Tibial artery (tissue), 4 donors: ENCODE results near the gene SRPK2.
"Not testable (repeated sequence)": the region's sequence is repeated elsewhere in the genome, so short reads cannot be mapped to it uniquely, and the experiment has no call there.

ENCODE experiments used
- DNase-seq, 2 donors: peaks; one replicate each; pipeline ENCODE4 v3.0.0-alpha.2; 2019
- H3K27ac ChIP-seq, 2 donors: fragments of 200-600 bp; sonication (generic) in 1 of 2; 1 replicate in 1 of 2; 2 replicates in 1 of 2; pipeline ENCODE4 v1.5.1; 2018 to 2019; ENCODE audit warnings: mild to moderate bottlenecking in 1 of 2
- H3K27me3 ChIP-seq, 2 donors: fragments of 200-600 bp; sonication (generic) in 1 of 2; one replicate each; pipeline versions ENCODE4 v1.5.1 to v1.6.0; 2016 to 2019
- H3K36me3 ChIP-seq, 3 donors: fragments of 200-600 bp; sonication (generic) in 2 of 3; one replicate each; pipeline ENCODE4 v1.5.1; 2016 to 2019; ENCODE audit warnings: mild to moderate bottlenecking in 2 of 3
- H3K4me1 ChIP-seq, 4 donors: fragments of 200-600 bp; sonication (generic) in 2 of 4; 1 replicate in 3 of 4; 2 replicates in 1 of 4; pipeline ENCODE4 v1.5.1; 2016 to 2019
- H3K4me3 ChIP-seq, 2 donors: fragments of 200-600 bp; sonication (generic) in 1 of 2; 1 replicate in 1 of 2; 2 replicates in 1 of 2; pipeline ENCODE4 v1.5.1; 2018 to 2019; ENCODE audit warnings: mild to moderate bottlenecking in 2 of 2
- H3K9me3 ChIP-seq, 3 donors: fragments of 200-600 bp; sonication (generic) in 1 of 3; one replicate each; pipeline ENCODE4 v1.5.1; 2016 to 2019
- intact Hi-C: fragments of 100-400 bp; cut with DNase I; formaldehyde crosslinking; loops from one replicate; pipeline ENCODE4 v1.15.0; 2023; ENCODE audit warnings: low total_unique reads
- TF ChIP-seq, protein P1 (sequence below), 2 experiments: fragments of 200-600 bp in 1 of 2; fragments of 450-650 bp in 1 of 2; IDR thresholded peaks; one replicate each; pipeline ENCODE4 v1.5.1; 2017 to 2019; ENCODE audit warnings: antibody characterized with exemption in 2 of 2, mild to moderate bottlenecking in 1 of 2, moderate library complexity in 1 of 2

The SRPK2 gene

DNA sequence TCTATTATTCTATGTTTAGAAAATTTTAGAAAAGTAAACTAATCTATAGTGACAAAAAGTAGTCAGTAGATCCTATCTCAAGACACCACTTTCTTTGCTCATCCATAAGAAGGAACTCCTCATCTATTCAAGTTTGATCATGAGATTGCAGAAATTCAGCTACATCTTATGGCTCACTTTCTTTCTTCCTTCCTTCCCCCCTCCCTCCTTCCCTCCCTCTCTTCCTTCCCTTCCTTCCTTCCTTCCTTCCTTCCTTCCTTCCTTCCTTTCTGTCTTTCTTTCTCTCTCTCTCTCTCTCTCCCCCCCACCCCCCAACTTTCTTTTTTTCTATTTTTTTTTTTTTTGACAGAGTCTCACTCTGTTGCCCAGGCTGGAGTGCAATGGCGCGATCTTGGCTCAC is 35.3 kb upstream of the SRPK2 start:
- Histone ChIP-seq H3K4me1 (no peaks in the 10 kb centered on the region), H3K36me3 (no peaks in the 10 kb centered on the region), H3K9me3 (no peaks in the 10 kb centered on the region), H3K27ac (no peak overlapping the region), H3K27me3 (no peaks in the 10 kb centered on the region), H3K4me3 (no peak overlapping the region)
- TF ChIP-seq, protein P1, sequence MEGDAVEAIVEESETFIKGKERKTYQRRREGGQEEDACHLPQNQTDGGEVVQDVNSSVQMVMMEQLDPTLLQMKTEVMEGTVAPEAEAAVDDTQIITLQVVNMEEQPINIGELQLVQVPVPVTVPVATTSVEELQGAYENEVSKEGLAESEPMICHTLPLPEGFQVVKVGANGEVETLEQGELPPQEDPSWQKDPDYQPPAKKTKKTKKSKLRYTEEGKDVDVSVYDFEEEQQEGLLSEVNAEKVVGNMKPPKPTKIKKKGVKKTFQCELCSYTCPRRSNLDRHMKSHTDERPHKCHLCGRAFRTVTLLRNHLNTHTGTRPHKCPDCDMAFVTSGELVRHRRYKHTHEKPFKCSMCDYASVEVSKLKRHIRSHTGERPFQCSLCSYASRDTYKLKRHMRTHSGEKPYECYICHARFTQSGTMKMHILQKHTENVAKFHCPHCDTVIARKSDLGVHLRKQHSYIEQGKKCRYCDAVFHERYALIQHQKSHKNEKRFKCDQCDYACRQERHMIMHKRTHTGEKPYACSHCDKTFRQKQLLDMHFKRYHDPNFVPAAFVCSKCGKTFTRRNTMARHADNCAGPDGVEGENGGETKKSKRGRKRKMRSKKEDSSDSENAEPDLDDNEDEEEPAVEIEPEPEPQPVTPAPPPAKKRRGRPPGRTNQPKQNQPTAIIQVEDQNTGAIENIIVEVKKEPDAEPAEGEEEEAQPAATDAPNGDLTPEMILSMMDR (IDR thresholded peaks at IDR 0.05) = no peak
- DNase-seq = no peak
- intact Hi-C loops = no loop called here

DNA sequence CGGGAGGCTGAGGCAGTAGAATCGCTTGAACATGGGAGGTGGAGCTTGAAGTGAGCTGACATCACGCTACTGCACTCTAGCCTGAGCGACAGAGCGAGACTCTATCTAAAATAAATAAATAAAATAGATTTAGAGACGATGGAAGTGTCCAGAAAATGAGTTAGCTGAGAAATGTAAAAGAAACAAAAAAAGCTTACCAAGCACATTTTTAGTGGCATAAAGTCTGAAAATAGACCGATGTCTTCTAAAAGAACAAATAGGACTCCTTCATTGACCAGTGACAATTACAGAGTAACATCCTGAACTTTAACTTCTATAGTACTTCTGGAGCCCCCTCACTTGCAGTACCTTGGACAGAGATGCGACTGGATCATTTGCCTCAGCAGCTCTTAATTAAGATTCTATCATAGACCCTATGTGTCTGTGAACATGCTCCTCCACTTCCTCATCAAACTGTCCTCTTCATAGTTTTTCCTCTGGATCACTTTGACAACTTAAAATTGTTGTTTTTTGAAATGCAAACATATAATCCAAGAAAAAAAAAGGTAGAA is 25.2 kb upstream of the SRPK2 start:
- Histone ChIP-seq H3K9me3 (no peaks in the 10 kb centered on the region), H3K27me3 (no peaks in the 10 kb centered on the region), H3K4me3 (no peak overlapping the region), H3K36me3 (no peaks in the 10 kb centered on the region), H3K4me1 (no peaks in the 10 kb centered on the region), H3K27ac (no peak overlapping the region)
- intact Hi-C loops = no loop called here
- DNase-seq = no peak
- TF ChIP-seq, protein P1 (IDR thresholded peaks at IDR 0.05) = no peak

DNA sequence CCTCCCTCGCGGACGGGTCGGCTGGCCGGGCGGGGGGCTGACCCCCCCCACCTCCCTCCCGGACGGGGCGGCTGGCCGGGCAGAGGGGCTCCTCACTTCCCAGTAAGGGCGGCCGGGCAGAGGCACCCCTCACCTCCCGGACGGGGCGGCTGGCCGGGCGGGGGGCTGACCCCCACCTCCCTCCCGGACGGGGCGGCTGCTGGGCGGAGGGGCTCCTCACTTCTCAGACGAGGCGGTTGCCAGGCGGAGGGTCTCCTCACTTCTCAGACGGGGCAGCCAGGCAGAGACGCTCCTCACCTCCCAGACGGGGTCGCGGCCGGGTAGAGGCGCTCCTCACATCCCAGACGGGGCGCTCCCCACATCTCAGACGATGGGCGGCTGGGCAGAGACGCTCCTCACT is 22.1 kb upstream of the SRPK2 start:
- H3K4me3 ChIP-seq, intact Hi-C loops, H3K27me3 ChIP-seq, DNase-seq, H3K4me1 ChIP-seq, H3K36me3 ChIP-seq, H3K27ac ChIP-seq, H3K9me3 ChIP-seq: not testable (repeated sequence)

DNA sequence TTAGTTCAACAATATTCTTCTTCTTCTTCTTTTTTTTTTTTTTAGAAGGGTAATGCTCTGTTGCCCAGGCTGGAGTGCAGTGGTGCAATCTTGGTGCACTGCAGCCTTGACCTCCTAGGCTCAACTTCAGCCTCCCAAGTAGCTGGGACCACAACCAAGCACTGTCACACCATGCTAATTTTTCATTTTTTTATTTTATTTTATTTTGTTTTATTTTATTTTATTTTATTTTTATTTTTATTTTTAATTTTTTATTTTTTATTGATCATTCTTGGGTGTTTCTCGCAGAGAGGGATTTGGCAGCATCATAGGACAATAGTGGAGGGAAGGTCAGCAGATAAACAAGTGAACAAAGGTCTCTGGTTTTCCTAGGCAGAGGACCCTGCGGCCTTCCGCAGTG is 21.1 kb upstream of the SRPK2 start:
- H3K4me3 ChIP-seq, H3K4me1 ChIP-seq, DNase-seq, intact Hi-C loops, H3K27me3 ChIP-seq, H3K9me3 ChIP-seq, H3K27ac ChIP-seq, H3K36me3 ChIP-seq: not testable (repeated sequence)

DNA sequence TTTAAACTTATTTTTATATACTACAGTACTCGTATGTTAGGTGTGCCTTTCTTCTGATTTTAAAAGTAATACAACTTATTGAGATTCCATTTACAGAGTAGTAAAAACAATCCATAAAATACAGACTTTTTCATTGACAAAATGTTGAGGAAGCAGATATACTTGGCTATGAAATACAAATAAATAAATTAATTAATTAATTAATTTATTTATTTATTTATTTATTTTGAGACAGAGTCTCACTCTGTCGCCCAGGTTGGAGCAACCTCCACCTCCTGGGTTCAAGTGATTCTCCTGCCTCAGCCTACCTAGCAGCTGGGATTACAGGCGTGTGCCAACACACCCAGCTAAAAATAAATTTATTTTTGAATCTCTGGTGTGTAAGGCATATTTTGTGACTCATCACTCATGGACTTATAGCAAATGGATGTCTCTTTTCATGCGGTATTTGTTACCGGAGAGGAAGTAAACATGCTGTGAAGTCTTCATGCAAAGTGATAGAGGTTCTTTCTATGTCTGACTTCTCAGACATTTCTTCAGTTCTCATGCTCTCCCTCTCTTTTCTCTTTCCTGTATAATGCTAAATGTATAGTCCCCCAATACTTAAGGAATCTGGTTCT is 20.2 kb upstream of the SRPK2 start:
- Histone ChIP-seq H3K27me3 (no peaks in the 10 kb centered on the region), H3K4me3 (no peak overlapping the region), H3K36me3 (no peaks in the 10 kb centered on the region), H3K27ac (no peak overlapping the region), H3K9me3 (no peaks in the 10 kb centered on the region), H3K4me1 (no peaks in the 10 kb centered on the region)
- intact Hi-C loops = no loop called here
- no peak for DNase-seq
- TF ChIP-seq, protein P1 (IDR thresholded peaks at IDR 0.05) = no peak

DNA sequence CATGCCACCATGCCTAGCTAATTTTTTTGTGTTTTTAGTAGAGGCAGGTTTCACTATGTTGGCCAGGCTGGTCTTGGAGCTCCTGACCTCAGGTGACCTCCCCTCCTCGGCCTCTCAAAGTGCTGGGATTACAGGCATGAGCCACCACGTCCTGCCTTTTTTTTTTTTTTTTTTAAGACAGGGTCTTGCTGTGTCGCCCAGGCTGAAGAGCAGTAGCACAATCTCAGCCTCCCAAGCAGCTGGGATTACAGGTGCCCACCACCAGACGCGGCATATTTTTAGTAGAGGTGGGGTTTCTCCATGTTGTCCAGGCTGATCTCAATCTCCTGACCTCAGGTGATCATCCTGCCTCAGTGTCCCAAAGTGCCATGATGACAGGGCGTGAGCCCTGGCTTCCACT is 14.4 kb upstream of the SRPK2 start:
- TF ChIP-seq, protein P1 (IDR thresholded peaks at IDR 0.05) = no peak
- H3K9me3 ChIP-seq = no peaks in the 10 kb centered on the region
- no peak overlapping the region for H3K27ac ChIP-seq
- intact Hi-C loops = no loop called here
- H3K4me3 ChIP-seq = no peak overlapping the region
- H3K4me1 ChIP-seq = peaks cover 0 to 6% (median 0%) of the 10 kb centered on the region in 4 donors
- no peaks in the 10 kb centered on the region for H3K27me3 ChIP-seq
- DNase-seq = no peak
- no peaks in the 10 kb centered on the region for H3K36me3 ChIP-seq
